Thyroid gland (tissue), 4 donors: Measurements from ENCODE around the gene RO60. TPM values are rescaled to one million over a fixed set of nuclear protein-coding genes. Genes with fewer than 3 reads are reported as not detected.

Experiments used
- DNase-seq, 2 donors: peaks; one replicate each; pipeline ENCODE4 v3.0.0-alpha.2; 2019
- H3K27ac ChIP-seq, 3 donors: fragments of 200-600 bp; sonication (generic); 1 replicate in 2 of 3; 2 replicates in 1 of 3; pipeline ENCODE4 v1.5.1; 2016 to 2019; ENCODE audit warnings: mild to moderate bottlenecking in 1 of 3, moderate library complexity in 1 of 3
- H3K27me3 ChIP-seq: fragments of 200-600 bp; sonication (generic); one replicate; pipeline ENCODE4 v1.5.1; 2019
- H3K36me3 ChIP-seq, 2 donors: fragments of 200-600 bp; sonication (generic); one replicate each; pipeline ENCODE4 v1.5.1; 2016 to 2019
- H3K4me1 ChIP-seq, 2 donors: fragments of 200-600 bp; sonication (generic); one replicate each; pipeline ENCODE4 v1.5.1; 2017 to 2019
- H3K4me3 ChIP-seq, 3 donors: fragments of 200-600 bp; sonication (generic); replicated peaks in 1 of 3; 1 replicate in 2 of 3; 2 replicates in 1 of 3; pipeline ENCODE4 v1.5.1; 2016; ENCODE audit warnings: mild to moderate bottlenecking in 1 of 3
- H3K9me3 ChIP-seq: fragments of 200-600 bp; sonication (generic); one replicate; pipeline ENCODE4 v1.5.1; 2017
- POLR2A ChIP-seq, 2 donors: fragments of 450-650 bp; IDR thresholded peaks; one replicate each; pipeline ENCODE4 v1.6.1; 2017; ENCODE audit warnings: antibody characterized with exemption in 2 of 2, mild to moderate bottlenecking in 2 of 2, moderate library complexity in 1 of 2
- WGBS, 2 donors: methylation state at CpG; one replicate each; pipeline ENCODE4 v1.1.5; 2017; 5-methylcytosine and 5-hydroxymethylcytosine counted together
- intact Hi-C: fragments of 100-400 bp; cut with DNase I; formaldehyde crosslinking; loops from one replicate; pipeline ENCODE4 v1.15.1; 2023
- total RNA-seq, 4 donors: library from RNA; depleted of rRNA; stranded (reverse); fragments of >200 nt; gene quantifications; one replicate each; pipeline ENCODE4 v1.2.3, GENCODE V29; 2016
- TF ChIP-seq, protein P1 (sequence below), 6 experiments: fragments of 200-600 bp in 3 of 6; fragments of 450-650 bp in 3 of 6; sonication (generic) in 3 of 6; IDR thresholded peaks; one replicate each; pipeline ENCODE4 v1.5.1; 2016 to 2019; ENCODE audit warnings: antibody characterized with exemption in 6 of 6, mild to moderate bottlenecking in 2 of 6, inconsistent platforms in 1 of 6, moderate library complexity in 1 of 6

The RO60 gene
- total RNA-seq, 4 donors from 2014 or later = 90.1 to 129 (median 102) TPM

DNA sequence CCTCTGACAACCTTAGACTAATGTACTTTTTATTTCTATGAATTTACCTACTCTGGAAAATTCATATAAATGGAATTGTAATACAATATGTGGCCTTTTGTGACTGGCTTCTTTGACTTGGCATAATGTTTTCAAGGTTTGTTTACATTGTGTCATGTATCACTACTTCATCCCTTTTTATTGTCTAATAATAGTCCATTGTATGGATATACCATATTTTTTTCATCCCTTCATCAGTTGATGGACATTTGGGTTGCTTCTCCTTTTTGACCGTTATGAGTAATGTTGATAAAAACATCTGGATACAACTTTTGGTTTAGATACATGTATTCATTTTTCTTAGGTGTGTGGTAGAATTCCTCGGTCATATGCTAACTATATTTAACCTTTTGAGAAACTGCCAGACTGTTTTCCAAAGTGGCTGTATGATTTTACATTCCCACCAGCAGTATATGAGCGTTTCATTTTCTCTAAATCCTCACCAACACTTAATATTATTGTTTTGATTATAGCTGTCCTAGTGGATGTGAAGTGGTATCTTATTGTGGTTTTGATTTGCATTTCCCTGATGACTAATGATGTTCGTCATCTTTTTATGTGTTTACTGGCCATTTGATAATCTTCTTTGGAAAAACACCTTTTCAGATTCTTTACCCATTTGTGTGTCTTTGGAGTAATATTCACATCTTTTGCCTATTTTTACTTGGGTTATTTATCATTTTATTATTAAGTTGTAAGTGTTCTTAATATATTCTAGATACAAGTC lies 3.5 kb downstream of the RO60 start:
- H3K27ac ChIP-seq = no peak overlapping the region
- no peak for DNase-seq
- no peaks in the 10 kb centered on the region for H3K27me3 ChIP-seq
- intact Hi-C loops = no loop called here
- no peak for TF ChIP-seq POLR2A (IDR thresholded peaks at IDR 0.05)
- TF ChIP-seq, protein P1, sequence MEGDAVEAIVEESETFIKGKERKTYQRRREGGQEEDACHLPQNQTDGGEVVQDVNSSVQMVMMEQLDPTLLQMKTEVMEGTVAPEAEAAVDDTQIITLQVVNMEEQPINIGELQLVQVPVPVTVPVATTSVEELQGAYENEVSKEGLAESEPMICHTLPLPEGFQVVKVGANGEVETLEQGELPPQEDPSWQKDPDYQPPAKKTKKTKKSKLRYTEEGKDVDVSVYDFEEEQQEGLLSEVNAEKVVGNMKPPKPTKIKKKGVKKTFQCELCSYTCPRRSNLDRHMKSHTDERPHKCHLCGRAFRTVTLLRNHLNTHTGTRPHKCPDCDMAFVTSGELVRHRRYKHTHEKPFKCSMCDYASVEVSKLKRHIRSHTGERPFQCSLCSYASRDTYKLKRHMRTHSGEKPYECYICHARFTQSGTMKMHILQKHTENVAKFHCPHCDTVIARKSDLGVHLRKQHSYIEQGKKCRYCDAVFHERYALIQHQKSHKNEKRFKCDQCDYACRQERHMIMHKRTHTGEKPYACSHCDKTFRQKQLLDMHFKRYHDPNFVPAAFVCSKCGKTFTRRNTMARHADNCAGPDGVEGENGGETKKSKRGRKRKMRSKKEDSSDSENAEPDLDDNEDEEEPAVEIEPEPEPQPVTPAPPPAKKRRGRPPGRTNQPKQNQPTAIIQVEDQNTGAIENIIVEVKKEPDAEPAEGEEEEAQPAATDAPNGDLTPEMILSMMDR (IDR thresholded peaks at IDR 0.05) = no peak
- no peak overlapping the region for H3K4me3 ChIP-seq
- no peaks in the 10 kb centered on the region for H3K9me3 ChIP-seq
- H3K4me1 ChIP-seq = peaks cover 16 to 21% of the 10 kb centered on the region in 2 donors
- H3K36me3 ChIP-seq = no peaks in the 10 kb centered on the region
- 95% methylated on average over 4 of the region's 4 CpGs for WGBS, 2 donors

DNA sequence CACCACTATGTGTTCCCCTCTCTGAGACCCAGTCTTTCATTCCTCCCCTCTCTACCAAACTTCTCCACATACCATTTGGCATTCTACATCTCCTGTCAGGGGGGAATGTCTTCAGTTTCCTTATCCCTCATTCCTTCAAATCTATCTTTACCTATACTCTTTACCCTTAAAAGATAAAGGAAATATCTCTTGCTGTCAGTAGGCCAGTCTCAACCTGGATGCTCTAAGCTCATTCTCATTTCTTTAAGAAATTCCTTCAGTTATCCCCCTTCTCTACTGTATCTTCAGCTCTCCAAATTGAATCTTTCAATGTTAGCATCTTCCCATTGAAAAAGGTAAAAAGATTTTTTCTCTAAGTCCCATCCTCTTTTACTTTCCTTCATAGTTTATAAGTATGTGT lies 6.5 kb downstream of the RO60 start:
- intact Hi-C loops = loop anchor here (5.0 kb wide), 1 partner anchor 36 kb away; no protein-coding TSS in a partner anchor
- no peak overlapping the region for H3K27ac ChIP-seq
- H3K4me3 ChIP-seq = no peak overlapping the region
- TF ChIP-seq POLR2A (IDR thresholded peaks at IDR 0.05) = no peak
- TF ChIP-seq, protein P1 (IDR thresholded peaks at IDR 0.05) = no peak
- no peaks in the 10 kb centered on the region for H3K9me3 ChIP-seq
- DNase-seq = no peak
- H3K27me3 ChIP-seq = no peaks in the 10 kb centered on the region
- no peaks in the 10 kb centered on the region for H3K36me3 ChIP-seq
- peaks cover 10 to 12% of the 10 kb centered on the region in 2 donors for H3K4me1 ChIP-seq

DNA sequence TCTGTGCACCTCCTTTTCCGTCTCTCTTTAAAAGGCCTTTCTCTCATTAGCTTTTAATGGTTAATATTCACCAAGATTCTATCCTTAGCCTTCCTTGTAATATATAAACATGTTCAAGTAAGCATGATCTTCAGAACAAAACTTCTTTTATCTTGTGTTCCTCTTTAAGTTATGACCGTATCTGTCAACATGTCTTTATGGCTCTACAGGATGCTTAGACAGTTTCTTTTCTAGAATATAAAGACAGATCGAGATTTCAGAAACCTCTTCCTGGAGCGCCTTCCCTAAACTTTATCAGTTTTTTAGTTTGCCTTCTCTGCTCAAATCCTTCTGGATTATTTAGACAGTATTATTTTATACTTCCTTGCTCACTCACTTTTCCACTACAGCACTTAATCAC lies 7.2 kb downstream of the RO60 start:
- no peak for DNase-seq
- Histone ChIP-seq H3K36me3 (no peaks in the 10 kb centered on the region), H3K4me1 (peaks cover 4 to 9% of the 10 kb centered on the region in 2 donors), H3K27me3 (no peaks in the 10 kb centered on the region), H3K4me3 (no peak overlapping the region), H3K27ac (no peak overlapping the region), H3K9me3 (no peaks in the 10 kb centered on the region)
- WGBS, 2 donors = 91 to 96% methylated on average over 4 of the region's 4 CpGs
- TF ChIP-seq, protein P1 (IDR thresholded peaks at IDR 0.05) = no peak
- TF ChIP-seq POLR2A (IDR thresholded peaks at IDR 0.05) = no peak
- intact Hi-C loops = loop anchor here (5.0 kb wide), 1 partner anchor 36 kb away; no protein-coding TSS in a partner anchor

DNA sequence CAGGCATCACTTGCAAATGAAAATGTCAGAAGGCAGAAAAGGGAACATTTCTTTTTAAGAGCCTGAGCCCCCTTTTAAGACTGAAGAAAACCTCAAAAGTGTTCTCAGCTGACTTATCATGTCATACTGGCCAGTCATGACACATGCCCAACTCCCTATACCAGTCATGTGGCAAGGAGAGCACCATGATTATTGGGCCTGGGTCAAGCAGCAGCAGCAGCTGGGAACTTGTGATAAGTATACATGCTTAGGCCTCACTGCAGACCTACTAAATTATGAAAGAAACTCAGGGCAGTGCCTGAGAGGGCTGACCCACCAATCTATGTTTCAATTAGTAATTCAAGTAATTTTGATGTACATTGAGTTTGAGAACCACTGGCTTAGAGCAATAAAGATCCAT lies 8.6 kb downstream of the RO60 start:
- Histone ChIP-seq H3K4me1 (peaks cover 3 to 9% of the 10 kb centered on the region in 2 donors), H3K27me3 (no peaks in the 10 kb centered on the region), H3K4me3 (no peak overlapping the region), H3K9me3 (no peaks in the 10 kb centered on the region), H3K36me3 (no peaks in the 10 kb centered on the region), H3K27ac (no peak overlapping the region)
- no peak for DNase-seq
- no peak for TF ChIP-seq POLR2A (IDR thresholded peaks at IDR 0.05)
- TF ChIP-seq, protein P1 (IDR thresholded peaks at IDR 0.05) = no peak
- intact Hi-C loops = loop anchor here (5.0 kb wide), 1 partner anchor 34 kb away; no protein-coding TSS in a partner anchor

DNA sequence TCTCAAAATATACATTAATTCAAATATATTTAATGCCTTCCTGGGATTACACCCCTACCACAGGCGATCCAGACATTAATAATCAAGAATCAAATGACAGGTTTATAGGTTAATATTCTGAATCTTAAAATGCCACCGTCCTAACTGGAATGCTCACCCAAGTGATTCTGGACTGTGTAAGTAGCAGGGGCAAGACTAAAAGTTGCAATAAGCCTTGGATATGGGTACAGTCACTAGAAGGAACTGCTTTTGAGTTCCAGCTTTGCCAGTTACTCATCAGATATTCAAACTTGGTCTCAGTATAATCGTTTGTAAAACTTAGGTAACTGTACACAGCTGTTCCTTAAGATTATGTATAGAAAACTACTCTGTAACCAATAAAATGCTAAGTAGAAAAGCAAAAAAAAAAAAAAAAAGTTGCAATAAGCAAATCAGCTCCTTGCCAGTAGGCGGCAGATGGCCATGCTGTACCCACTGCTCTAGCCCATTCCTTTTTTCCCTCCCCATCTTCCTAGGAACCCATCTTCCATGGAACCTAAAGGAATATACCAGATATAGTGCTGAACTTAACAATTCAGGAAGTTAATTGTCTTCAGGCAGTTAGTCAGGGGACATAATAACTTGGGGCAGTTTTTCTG lies 10.5 kb downstream of the RO60 start:
- no peak for DNase-seq
- 87 to 89% methylated on average over 4 of the region's 4 CpGs for WGBS, 2 donors
- no peak for TF ChIP-seq POLR2A (IDR thresholded peaks at IDR 0.05)
- TF ChIP-seq, protein P1 (IDR thresholded peaks at IDR 0.05) = no peak
- intact Hi-C loops = loop anchor here (5.0 kb wide), 1 partner anchor 32 kb away; no protein-coding TSS in a partner anchor
- Histone ChIP-seq H3K36me3 (no peaks in the 10 kb centered on the region), H3K27me3 (no peaks in the 10 kb centered on the region), H3K4me1 (peaks cover 3 to 9% of the 10 kb centered on the region in 2 donors), H3K4me3 (no peak overlapping the region), H3K27ac (no peak overlapping the region), H3K9me3 (no peaks in the 10 kb centered on the region)
